OCI-LY7 (cell line): ENCODE results near the gene MED27. TPM values are rescaled to one million over a fixed set of nuclear protein-coding genes. Genes with fewer than 3 reads are reported as not detected.

Experiments
- BruUV-seq: library from RNA; stranded (reverse); fragments of 400-500 nt; replicated peaks from 2 replicates; lab custom pipeline; 2021; lab: Mats Ljungman, UMichigan
- CTCF ChIA-PET: fragments of 300-600 bp; sonication (Branson Sonifier 250); formaldehyde crosslinking; loops from one replicate; lab custom pipeline; 2022; ENCODE audit warnings: antibody characterized with exemption; ENCODE audit not compliant: unreplicated experiment; lab: Charles Lee
- POLR2A ChIA-PET: fragments of 300-600 bp; sonication (Branson Sonifier 250); formaldehyde crosslinking; loops from one replicate; lab custom pipeline; 2022; ENCODE audit warnings: antibody characterized with exemption; lab: Charles Lee
- DNase-seq: peaks from one replicate; pipeline ENCODE4 v3.0.0-alpha.2; 2015; ENCODE audit warnings: low spot score
- H2AFZ ChIP-seq: fragments of 200-600 bp; sonication (generic), shearing (Covaris generic); 2 replicates; pipeline ENCODE4 v1.6.1; 2014; ENCODE audit warnings: mild to moderate bottlenecking, antibody characterized with exemption, low read length, moderate library complexity
- H3K27ac ChIP-seq: fragments of 200-600 bp; sonication (generic); 2 replicates; pipeline ENCODE4 v1.5.1; 2014; ENCODE audit warnings: mixed run types, low read depth, mild to moderate bottlenecking, moderate library complexity, low read length, inconsistent platforms; ENCODE audit not compliant: poor library complexity, severe bottlenecking
- H3K36me3 ChIP-seq: fragments of 200-600 bp; sonication (generic); 2 replicates; pipeline ENCODE4 v1.6.1; 2014; ENCODE audit warnings: mild to moderate bottlenecking, antibody characterized with exemption, low read length, moderate library complexity, mixed read lengths; ENCODE audit not compliant: insufficient read depth
- H3K4me1 ChIP-seq: fragments of 200-600 bp; sonication (generic); 2 replicates; pipeline ENCODE4 v1.5.1; 2014; ENCODE audit warnings: mild to moderate bottlenecking, low read length; ENCODE audit not compliant: insufficient read depth, poor library complexity, severe bottlenecking
- H3K4me2 ChIP-seq: fragments of 200-600 bp; sonication (generic); 2 replicates; pipeline ENCODE4 v1.6.1; 2014; ENCODE audit warnings: mild to moderate bottlenecking, low read length
- H3K4me3 ChIP-seq: fragments of 200-600 bp; sonication (generic); 2 replicates; pipeline ENCODE4 v1.5.1; 2014; ENCODE audit warnings: mild to moderate bottlenecking, low read depth, low read length; ENCODE audit not compliant: poor library complexity, severe bottlenecking
- H3K79me2 ChIP-seq: fragments of 200-600 bp; sonication (generic); 2 replicates; pipeline ENCODE4 v1.6.1; 2016; ENCODE audit warnings: low read depth, mild to moderate bottlenecking, low read length, moderate library complexity, mixed read lengths; ENCODE audit not compliant: insufficient read depth
- H3K9me2 ChIP-seq: fragments of 200-600 bp; sonication (generic); 2 replicates; pipeline ENCODE4 v1.6.1; 2016; ENCODE audit warnings: mild to moderate bottlenecking, low read length, mixed read lengths; ENCODE audit not compliant: insufficient read depth
- H3K9me3 ChIP-seq: fragments of 200-600 bp; sonication (generic); 2 replicates; pipeline ENCODE4 v1.6.1; 2014; ENCODE audit warnings: mild to moderate bottlenecking, mixed run types, low read length, mixed read lengths
- H4K20me1 ChIP-seq: fragments of 200-600 bp; sonication (generic); 2 replicates; pipeline ENCODE4 v1.6.1; 2014; ENCODE audit warnings: mild to moderate bottlenecking, antibody characterized with exemption, low read length, moderate library complexity, mixed read lengths; ENCODE audit not compliant: insufficient read depth
- EZH2phosphoT487 ChIP-seq: fragments of 200-600 bp; sonication (generic); IDR thresholded peaks from 2 replicates; pipeline ENCODE4 v1.6.1; 2018; ENCODE audit warnings: low read depth, borderline replicate concordance, mild to moderate bottlenecking, mixed run types, antibody characterized with exemption, low read length, moderate library complexity, mixed read lengths
- intact Hi-C: fragments of 100-400 bp; cut with micrococcal nuclease; formaldehyde crosslinking; loops from one replicate; pipeline ENCODE4 v1.10.0; 2022; ENCODE audit not compliant: unreplicated experiment
- total RNA-seq, 2 experiments: library from RNA; depleted of rRNA in 1 of 2; stranded (reverse); fragments of >200 nt in 1 of 2; shearing (Covaris generic) in 1 of 2; gene quantifications; 2 replicates each; pipeline ENCODE4 v1.2.3, GENCODE V29; 2014 to 2022
- TF ChIP-seq, protein P1 (sequence below): fragments of 200-600 bp; sonication (generic); conservative IDR thresholded peaks from 2 replicates; pipeline ENCODE4 v1.5.1; 2014; ENCODE audit warnings: mild to moderate bottlenecking, antibody characterized with exemption, low read length, moderate library complexity, mixed read lengths

Gene MED27
- total RNA-seq, 2 experiments from 2014 or later, result 23.1 to 32.6 TPM

DNA sequence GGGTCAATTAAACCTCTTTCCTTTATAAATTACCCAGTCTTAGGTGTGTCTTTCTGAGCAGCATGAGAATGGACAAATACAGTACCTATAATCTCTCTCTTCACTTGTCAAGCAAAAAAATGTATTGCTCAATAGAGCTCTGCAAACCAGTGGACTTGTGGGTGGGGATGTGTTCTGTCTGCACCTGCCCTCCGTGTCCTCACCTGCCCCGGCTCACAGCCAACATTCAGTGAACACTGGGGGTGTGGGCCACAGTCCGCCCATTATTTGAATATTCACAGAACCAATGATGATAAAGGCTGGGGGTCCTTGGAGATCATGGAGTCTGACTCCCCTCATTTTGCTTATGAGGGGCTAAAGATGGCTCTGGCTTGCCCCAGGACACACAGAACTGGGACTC is 36.9 kb upstream of the MED27 start:
- Histone ChIP-seq H3K4me3 (no peak overlapping the region), H3K36me3 (no peaks in the 10 kb centered on the region), H3K79me2 (no peaks in the 10 kb centered on the region), H3K9me3 (no peaks in the 10 kb centered on the region), H3K9me2 (no peaks in the 10 kb centered on the region), H3K27ac (no peak overlapping the region), H3K4me2 (no peak overlapping the region), H4K20me1 (no peaks in the 10 kb centered on the region), H3K4me1 (no peaks in the 10 kb centered on the region), H2AFZ (no peak overlapping the region)
- no peak for DNase-seq
- CTCF ChIA-PET, result no interaction called here
- TF ChIP-seq, protein P1, sequence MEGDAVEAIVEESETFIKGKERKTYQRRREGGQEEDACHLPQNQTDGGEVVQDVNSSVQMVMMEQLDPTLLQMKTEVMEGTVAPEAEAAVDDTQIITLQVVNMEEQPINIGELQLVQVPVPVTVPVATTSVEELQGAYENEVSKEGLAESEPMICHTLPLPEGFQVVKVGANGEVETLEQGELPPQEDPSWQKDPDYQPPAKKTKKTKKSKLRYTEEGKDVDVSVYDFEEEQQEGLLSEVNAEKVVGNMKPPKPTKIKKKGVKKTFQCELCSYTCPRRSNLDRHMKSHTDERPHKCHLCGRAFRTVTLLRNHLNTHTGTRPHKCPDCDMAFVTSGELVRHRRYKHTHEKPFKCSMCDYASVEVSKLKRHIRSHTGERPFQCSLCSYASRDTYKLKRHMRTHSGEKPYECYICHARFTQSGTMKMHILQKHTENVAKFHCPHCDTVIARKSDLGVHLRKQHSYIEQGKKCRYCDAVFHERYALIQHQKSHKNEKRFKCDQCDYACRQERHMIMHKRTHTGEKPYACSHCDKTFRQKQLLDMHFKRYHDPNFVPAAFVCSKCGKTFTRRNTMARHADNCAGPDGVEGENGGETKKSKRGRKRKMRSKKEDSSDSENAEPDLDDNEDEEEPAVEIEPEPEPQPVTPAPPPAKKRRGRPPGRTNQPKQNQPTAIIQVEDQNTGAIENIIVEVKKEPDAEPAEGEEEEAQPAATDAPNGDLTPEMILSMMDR, result no peak
- TF ChIP-seq EZH2phosphoT487, result no peak
- intact Hi-C loops, result no loop called here
- POLR2A ChIA-PET, result no interaction called here
- BruUV-seq, result no TSS peak

GRCh38 chr9:132114102-132114707 is 34.5 kb upstream of the MED27 start:
- no peak overlapping the region for H2AFZ ChIP-seq
- no peak overlapping the region for H3K4me2 ChIP-seq
- H3K36me3 ChIP-seq, result no peaks in the 10 kb centered on the region
- no peaks in the 10 kb centered on the region for H3K9me2 ChIP-seq
- ChIA-PET POLR2A (no interaction called here), CTCF (no interaction called here)
- H3K27ac ChIP-seq, result no peak overlapping the region
- TF ChIP-seq EZH2phosphoT487, result no peak
- TF ChIP-seq, protein P1, result no peak
- intact Hi-C loops, result no loop called here
- H3K4me1 ChIP-seq, result no peaks in the 10 kb centered on the region
- H3K79me2 ChIP-seq, result no peaks in the 10 kb centered on the region
- H3K9me3 ChIP-seq, result no peaks in the 10 kb centered on the region
- H4K20me1 ChIP-seq, result no peaks in the 10 kb centered on the region; the same call in 1 of the 2 replicates
- H3K4me3 ChIP-seq, result no peak overlapping the region
- DNase-seq, result no peak
- no TSS peak for BruUV-seq

DNA sequence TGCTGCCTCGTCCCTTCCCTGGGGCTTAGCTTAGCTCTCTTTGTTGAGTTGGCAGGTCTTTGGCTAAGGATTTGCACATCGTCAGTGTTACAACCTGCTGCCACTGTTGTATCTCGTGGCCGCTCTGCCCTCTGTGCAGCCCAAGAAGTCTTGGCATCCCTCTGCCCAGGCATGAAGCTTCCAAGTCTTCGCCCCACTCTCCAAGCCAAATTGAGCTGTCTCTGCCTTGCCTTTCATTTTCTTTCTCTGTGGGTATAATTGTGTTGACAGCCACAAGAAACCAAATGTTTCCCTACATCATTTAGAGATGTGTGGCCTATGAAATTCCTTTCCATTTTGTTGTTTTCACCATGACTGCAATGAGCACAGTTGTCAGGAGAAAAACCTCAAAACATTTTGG is 29.6 kb upstream of the MED27 start:
- Histone ChIP-seq H3K9me2 (no peaks in the 10 kb centered on the region), H3K9me3 (no peaks in the 10 kb centered on the region), H3K4me1 (peaks cover 22% of the 10 kb centered on the region), H4K20me1 (no peaks in the 10 kb centered on the region; the same call in 1 of the 2 replicates), H3K36me3 (no peaks in the 10 kb centered on the region), H3K4me3 (no peak overlapping the region), H3K4me2 (no peak overlapping the region), H3K27ac (no peak overlapping the region), H3K79me2 (no peaks in the 10 kb centered on the region), H2AFZ (no peak overlapping the region)
- DNase-seq, result no peak
- POLR2A ChIA-PET, result no interaction called here
- BruUV-seq, result no TSS peak
- intact Hi-C loops, result loop anchor here (5.0 kb wide), 1 partner anchor 1217 kb away; no protein-coding TSS in a partner anchor
- no peak for TF ChIP-seq EZH2phosphoT487
- CTCF ChIA-PET, result no interaction called here
